ENCODE data around the gene PERM1.
"Not testable (repeated sequence)": the region's sequence is repeated elsewhere in the genome, so short reads cannot be mapped to it uniquely, and the experiment has no call there.

PERM1 gene

DNA sequence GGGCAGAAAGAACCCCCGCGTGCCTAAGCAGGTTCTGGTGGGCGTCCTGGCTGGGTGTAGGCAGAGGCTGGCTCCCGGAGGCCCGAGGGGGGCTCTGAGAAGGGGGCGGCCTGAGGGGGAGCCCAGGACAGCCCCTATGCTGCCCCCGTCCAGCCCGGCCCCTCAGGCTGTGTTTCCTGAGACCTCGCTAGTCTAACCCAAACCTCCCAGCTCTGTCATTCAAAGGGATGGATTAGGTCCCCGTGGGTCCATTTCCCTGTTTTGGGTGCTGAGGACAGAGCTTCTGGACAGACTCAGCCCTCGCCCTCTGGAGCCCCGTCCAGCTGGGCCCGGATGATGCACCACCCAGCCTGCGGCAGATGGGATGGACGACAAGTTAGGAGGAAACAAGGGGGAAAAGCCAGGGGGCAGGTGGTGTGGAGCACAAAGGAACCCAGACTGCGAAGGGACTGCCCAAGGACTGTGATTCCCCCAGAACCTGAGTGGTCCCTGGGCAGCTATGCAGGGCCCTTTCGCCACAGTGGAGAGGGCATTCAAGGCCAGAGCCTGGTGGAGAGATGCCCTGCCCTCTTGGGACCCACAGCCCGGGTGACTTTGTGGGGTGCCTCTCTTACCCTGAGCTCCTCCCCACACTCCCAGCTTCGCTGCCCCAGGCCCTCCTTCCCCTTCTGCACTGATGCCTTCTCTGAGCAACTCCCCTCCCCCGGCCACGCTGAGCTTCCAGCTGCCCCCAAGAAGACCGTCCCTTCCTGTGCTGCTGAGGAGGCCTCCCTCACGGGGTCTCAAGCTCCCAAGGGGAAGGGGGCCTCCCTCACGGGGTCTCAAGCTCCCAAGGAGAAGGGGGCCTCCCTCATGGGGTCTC, 15.2 kb upstream of the PERM1 start:
- H3K27me3 ChIP-seq (ENCODE audit: insufficient read depth, low read length, poor library complexity, severe bottlenecking), result no peaks in the 10 kb centered on the region
- peak overlapping the region; percentile 98 for H3K4me2 ChIP-seq (ENCODE audit: low read depth, low read length, poor library complexity, severe bottlenecking)
- H3K9me3 ChIP-seq (ENCODE audit: insufficient read depth, low read depth, low read length), result no peaks in the 10 kb centered on the region
- H3K4me3 ChIP-seq (ENCODE audit: low read length, poor library complexity, severe bottlenecking), result no peak overlapping the region
- peaks cover 27% of the 10 kb centered on the region for H3K4me1 ChIP-seq (ENCODE audit: insufficient read depth, low read length, poor library complexity, severe bottlenecking)
- H3K79me2 ChIP-seq (ENCODE audit: insufficient read depth, low read length), result peaks cover 8% of the 10 kb centered on the region; the same call in 1 of the 2 replicates
- no peaks in the 10 kb centered on the region for H3K36me3 ChIP-seq (ENCODE audit: insufficient read depth, low read length)
- H3F3A ChIP-seq (ENCODE audit: low read depth), result no peaks in the 10 kb centered on the region
- TF ChIP-seq CTCF (conservative IDR thresholded peaks at IDR 0.05; ENCODE audit: low read length) (no peak), EZH2phosphoT487 (IDR thresholded peaks at IDR 0.05; ENCODE audit: borderline replicate concordance) (no peak)
- no peak overlapping the region for H3K9ac ChIP-seq (ENCODE audit: low read depth, low read length, poor library complexity, severe bottlenecking)
- H2AFZ ChIP-seq (ENCODE audit: low read length), result no peak overlapping the region
- peaks cover 17% of the 10 kb centered on the region for H4K20me1 ChIP-seq (ENCODE audit: insufficient read depth, low read length, poor library complexity, severe bottlenecking)
- H3K9me2 ChIP-seq (replicated peaks; ENCODE audit: low read depth, low read length), result no peaks in the 10 kb centered on the region

- Histone ChIP-seq H3K4me1 (ENCODE audit: insufficient read depth, low read length, poor library complexity, severe bottlenecking) (peaks cover 20% of the 10 kb centered on the region), H3K36me3 (ENCODE audit: insufficient read depth, low read length) (no peaks in the 10 kb centered on the region), H4K20me1 (ENCODE audit: insufficient read depth, low read length, poor library complexity, severe bottlenecking) (peaks cover 17% of the 10 kb centered on the region), H3F3A (ENCODE audit: low read depth) (no peaks in the 10 kb centered on the region), H3K4me2 (ENCODE audit: low read depth, low read length, poor library complexity, severe bottlenecking) (peak overlapping the region; percentile 9), H3K4me3 (ENCODE audit: low read length, poor library complexity, severe bottlenecking) (no peak overlapping the region), H3K9me2 (replicated peaks; ENCODE audit: low read depth, low read length) (no peaks in the 10 kb centered on the region), H2AFZ (ENCODE audit: low read length) (no peak overlapping the region), H3K9ac (ENCODE audit: low read depth, low read length, poor library complexity, severe bottlenecking) (no peak overlapping the region), H3K27me3 (ENCODE audit: insufficient read depth, low read length, poor library complexity, severe bottlenecking) (no peaks in the 10 kb centered on the region), H3K9me3 (ENCODE audit: insufficient read depth, low read depth, low read length) (no peaks in the 10 kb centered on the region), H3K79me2 (ENCODE audit: insufficient read depth, low read length) (peaks cover 2% of the 10 kb centered on the region; the same call in 1 of the 2 replicates)
- TF ChIP-seq EZH2phosphoT487 (IDR thresholded peaks at IDR 0.05; ENCODE audit: borderline replicate concordance) (no peak), CTCF (conservative IDR thresholded peaks at IDR 0.05; ENCODE audit: low read length) (no peak)
These were observed 14.1 kb upstream of the PERM1 start for GRCh38 chr1:995665-996633.

GRCh38 chr1:994546-994945, 12.7 kb upstream of the PERM1 start:
- H3K4me1 ChIP-seq (ENCODE audit: insufficient read depth, low read length, poor library complexity, severe bottlenecking), result peaks cover 16% of the 10 kb centered on the region
- H3K27me3 ChIP-seq (ENCODE audit: insufficient read depth, low read length, poor library complexity, severe bottlenecking); H3K4me2 ChIP-seq (ENCODE audit: low read depth, low read length, poor library complexity, severe bottlenecking); H3K36me3 ChIP-seq (ENCODE audit: insufficient read depth, low read length); H3F3A ChIP-seq (ENCODE audit: low read depth); H3K9ac ChIP-seq (ENCODE audit: low read depth, low read length, poor library complexity, severe bottlenecking); H3K9me2 ChIP-seq (replicated peaks; ENCODE audit: low read depth, low read length); H3K9me3 ChIP-seq (ENCODE audit: insufficient read depth, low read depth, low read length); H3K79me2 ChIP-seq (ENCODE audit: insufficient read depth, low read length); H2AFZ ChIP-seq (ENCODE audit: low read length); H3K4me3 ChIP-seq (ENCODE audit: low read length, poor library complexity, severe bottlenecking): not testable (repeated sequence)
- H4K20me1 ChIP-seq (ENCODE audit: insufficient read depth, low read length, poor library complexity, severe bottlenecking), result peaks cover 17% of the 10 kb centered on the region

All from Loucy (cell line).